ENCODE results near the gene DNAH2.

The DNAH2 gene

GRCh38 chr17:7703584-7704479 is 13.7 kb upstream of the DNAH2 start:
- peak; percentile 91 for DNase-seq

DNA sequence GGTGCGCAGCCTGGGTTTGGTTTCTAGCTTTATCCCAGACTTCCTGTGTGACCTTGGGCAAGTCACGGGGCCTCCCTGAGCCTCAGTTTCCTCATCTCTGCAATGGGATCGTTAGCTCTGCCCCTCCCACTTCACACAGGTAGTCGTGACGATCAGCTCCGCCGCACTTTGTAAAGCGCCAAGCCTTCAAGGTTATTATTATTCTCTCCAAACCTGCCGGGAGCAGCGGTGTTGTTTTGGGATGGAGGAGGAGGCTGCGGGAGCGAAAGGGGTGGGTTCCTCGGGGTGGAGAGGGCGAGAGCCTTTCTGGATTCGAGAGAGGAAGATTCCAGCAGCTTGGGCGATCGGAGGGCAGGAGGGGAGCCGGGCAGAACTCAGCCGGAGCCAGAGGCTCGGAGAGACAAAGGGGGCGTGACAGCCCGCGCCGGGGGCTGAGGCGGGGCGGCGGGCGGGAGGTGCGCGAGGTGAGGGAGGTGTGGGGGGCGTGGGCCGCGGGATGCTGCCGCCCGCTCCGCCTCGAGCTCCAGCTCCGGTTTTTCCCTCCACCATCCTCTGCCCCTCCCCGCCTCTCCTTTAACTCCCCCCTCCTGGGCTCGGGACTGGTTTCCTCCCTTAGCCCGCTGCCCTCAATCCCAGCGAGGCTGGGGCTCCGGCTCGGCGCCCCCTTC is 12.8 kb upstream of the DNAH2 start, which contains the start of gene EFNB3:
Gene EFNB3, plus strand, starts transcription at position 602 of the 668 bp plus-strand sequence. CDS start 397 bp downstream, outside the sequence.
- DNase-seq = peak; percentile 79

DNA sequence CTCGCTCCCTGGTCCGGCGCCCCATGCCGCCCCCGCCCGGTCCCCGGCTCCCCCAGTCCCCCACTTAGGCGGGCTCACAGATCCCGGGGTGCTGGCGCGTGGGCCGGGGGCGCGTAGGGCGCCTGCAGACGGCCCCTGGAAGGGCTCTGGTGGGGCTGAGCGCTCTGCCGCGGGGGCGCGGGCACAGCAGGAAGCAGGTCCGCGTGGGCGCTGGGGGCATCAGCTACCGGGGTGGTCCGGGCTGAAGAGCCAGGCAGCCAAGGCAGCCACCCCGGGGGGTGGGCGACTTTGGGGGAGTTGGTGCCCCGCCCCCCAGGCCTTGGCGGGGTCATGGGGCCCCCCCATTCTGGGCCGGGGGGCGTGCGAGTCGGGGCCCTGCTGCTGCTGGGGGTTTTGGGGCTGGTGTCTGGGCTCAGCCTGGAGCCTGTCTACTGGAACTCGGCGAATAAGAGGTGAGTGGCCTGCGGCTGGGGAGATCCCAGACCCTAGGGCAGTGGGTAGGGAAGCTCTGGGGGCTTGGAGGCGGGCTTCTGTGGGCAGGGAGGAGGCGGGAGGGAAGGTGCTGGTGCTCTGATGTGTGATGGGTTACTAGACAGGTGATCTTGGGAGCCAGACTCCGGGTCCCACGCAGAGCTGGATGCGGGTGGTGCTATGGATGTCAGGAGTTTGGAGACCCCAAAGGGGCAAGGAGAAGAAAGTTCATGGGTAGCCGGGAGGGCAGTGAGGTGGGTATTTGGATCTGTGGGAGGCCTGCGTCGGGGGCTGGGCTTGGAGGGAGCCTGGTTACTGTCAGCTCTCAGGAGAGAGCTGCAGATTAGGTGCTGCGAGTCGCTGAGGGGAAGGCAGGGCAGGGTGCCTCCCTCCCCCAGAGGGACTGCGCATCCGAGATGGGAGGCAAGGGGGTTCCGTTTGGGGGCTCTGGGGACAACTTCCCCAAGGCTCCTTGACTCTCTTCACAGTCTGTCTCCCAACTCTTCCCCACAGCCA is 12.0 kb upstream of the DNAH2 start:
- DNase-seq = peak; percentile 48

- no peak for DNase-seq
Observed at GRCh38 chr17:7706631-7707354, 10.8 kb upstream of the DNAH2 start.

GRCh38 chr17:7707446-7707845 is 10.1 kb upstream of the DNAH2 start:
- DNase-seq = peak; percentile 70

DNA sequence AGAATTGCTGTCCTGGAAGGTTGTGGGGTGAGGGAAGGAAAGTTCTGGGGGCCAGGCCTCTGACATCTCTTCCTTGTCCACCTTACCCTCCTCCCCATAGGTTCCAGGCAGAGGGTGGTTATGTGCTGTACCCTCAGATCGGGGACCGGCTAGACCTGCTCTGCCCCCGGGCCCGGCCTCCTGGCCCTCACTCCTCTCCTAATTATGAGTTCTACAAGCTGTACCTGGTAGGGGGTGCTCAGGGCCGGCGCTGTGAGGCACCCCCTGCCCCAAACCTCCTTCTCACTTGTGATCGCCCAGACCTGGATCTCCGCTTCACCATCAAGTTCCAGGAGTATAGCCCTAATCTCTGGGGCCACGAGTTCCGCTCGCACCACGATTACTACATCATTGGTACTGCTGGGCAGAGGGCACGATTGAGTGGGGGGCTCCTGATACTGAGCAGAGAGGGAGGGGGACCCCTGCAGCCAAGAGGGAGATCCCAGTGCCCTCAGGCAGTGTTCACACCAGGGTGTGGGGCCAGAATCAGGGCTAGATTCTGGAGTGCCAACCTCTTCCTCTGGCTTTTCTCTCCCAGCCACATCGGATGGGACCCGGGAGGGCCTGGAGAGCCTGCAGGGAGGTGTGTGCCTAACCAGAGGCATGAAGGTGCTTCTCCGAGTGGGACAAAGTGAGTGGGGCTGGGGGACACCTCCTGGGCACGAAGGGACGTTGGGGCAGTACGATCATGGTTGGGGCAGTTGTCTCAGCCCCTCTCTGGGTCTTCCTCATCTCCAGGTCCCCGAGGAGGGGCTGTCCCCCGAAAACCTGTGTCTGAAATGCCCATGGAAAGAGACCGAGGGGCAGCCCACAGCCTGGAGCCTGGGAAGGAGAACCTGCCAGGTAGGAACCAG is 9.4 kb upstream of the DNAH2 start:
- no peak for DNase-seq

DNA sequence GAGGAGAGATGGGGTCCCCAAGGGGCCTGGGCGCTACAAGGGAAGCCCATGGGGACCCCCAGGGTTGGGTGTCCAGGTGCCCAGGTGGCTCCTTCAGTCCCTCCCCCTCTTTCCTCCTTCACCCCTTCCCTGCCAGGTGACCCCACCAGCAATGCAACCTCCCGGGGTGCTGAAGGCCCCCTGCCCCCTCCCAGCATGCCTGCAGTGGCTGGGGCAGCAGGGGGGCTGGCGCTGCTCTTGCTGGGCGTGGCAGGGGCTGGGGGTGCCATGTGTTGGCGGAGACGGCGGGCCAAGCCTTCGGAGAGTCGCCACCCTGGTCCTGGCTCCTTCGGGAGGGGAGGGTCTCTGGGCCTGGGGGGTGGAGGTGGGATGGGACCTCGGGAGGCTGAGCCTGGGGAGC is 8.5 kb upstream of the DNAH2 start:
- no peak for DNase-seq

- no peak for DNase-seq
Observed at GRCh38 chr17:7710301-7710700, 7.2 kb upstream of the DNAH2 start.

GRCh38 chr17:7711051-7711755 is 6.3 kb upstream of the DNAH2 start:
- peak; percentile 57 for DNase-seq

GRCh38 chr17:7712111-7712771 is 5.3 kb upstream of the DNAH2 start:
- peak; percentile 73 for DNase-seq

- no peak for DNase-seq
Observed at GRCh38 chr17:7713782-7714181, 3.8 kb upstream of the DNAH2 start.

GRCh38 chr17:7714721-7715594 is 2.6 kb upstream of the DNAH2 start:
- no peak for DNase-seq

- DNase-seq = peak; percentile 55
Observed at GRCh38 chr17:7715936-7716886, 1.3 kb upstream of the DNAH2 start.

GRCh38 chr17:7717756-7718350 is 309 bp downstream of the DNAH2 start:
- peak; percentile 72 for DNase-seq

DNA sequence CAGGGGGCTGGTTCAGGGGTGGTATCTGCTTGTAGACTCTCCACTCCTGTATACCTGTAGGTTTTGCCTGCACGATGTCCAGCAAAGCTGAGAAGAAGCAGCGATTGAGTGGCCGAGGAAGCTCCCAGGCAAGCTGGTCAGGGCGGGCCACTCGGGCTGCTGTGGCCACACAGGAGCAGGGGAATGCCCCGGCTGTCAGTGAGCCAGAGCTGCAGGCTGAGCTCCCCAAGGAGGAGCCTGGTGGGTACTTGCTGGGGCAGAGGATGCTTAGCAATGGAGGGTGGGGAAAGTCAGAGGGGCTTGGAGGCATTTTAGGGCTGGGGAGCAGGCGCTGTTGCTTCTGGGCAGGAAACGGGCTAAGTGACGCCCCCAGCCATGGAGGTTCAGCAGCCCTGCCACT is 2.1 kb downstream of the DNAH2 start:
- DNase-seq = no peak

GRCh38 chr17:7720125-7720524 is 2.6 kb downstream of the DNAH2 start:
- DNase-seq = peak; percentile 40

DNA sequence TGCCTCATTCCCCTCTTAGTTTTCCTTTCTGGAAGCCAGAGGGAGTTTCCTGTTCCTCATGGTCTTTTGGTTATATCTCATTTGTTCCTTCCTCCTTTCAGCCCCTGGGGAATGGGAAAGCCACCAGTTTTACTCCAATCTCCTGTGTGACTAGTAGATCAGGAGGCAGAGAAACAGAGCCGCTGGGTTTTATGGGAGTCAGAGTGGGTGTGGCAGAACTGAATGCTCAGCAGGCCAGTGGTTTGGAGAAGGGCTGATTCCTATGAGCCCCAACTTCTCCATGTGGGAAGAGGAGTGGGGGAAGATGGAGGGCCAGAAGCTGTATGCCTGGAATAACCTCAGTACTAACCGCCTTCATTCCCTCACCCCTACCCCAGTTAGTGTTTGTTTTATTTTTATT is 4.1 kb downstream of the DNAH2 start:
- no peak for DNase-seq

Measured in DMS53 (cell line).